ENCODE measurements around the gene TMPRSS3. TPM values are rescaled to one million over a fixed set of nuclear protein-coding genes. Genes with fewer than 3 reads are reported as not detected.

TMPRSS3 gene
- polyA plus RNA-seq (2012; rRNA removed): not detected in 2 replicates
- polyA plus RNA-seq (2012; cell fraction: cytosol; rRNA removed): not detected in 2 replicates
- not detected in 2 replicates for polyA plus RNA-seq (2012; cell fraction: nucleus; rRNA removed)

DNA sequence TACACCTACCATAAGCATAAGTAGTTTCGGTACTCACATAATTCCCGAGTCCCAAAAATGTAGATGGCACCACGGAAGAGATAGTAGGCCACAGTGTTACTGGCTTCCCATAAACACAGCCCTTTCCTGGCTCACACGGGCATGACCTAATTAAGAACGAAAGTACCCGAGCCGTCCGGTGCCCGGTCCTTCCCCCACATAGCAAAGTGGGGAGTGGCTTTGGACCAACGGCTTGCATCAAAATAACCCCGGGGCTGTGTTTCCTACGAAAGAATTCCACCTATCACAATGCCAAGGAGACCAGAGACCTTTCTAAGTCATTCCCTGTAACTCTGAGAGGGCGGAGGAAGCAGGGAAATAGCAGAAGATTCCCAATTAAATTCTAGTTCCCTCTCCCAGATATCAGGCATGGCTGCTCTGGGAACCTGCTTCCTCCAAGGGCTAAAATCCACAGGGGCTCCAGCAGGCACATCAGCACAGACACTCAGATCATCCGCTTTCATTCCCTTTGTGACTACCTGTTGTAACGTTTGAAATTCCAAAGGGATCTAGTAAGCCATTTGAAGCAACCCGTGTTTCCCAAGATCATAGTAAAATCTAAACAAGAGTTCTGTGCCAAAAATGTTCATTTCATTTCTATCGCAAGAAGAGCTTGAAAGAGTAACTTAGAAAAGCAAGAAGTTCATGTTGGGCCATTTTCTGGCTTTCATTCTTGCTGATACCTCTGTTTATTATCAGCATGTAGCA, at the start of gene TMPRSS3:
Gene TMPRSS3 (minus strand): TSS at position 148 of the 747 bp plus-strand sequence. CDS start 635 bp downstream, outside the sequence.
- no peaks in the 10 kb centered on the region for H3K36me3 ChIP-seq (replicated peaks in 1 of 2; ENCODE audit: control insufficient read depth in 1 of 2, insufficient read depth in 2 of 2, low read length in 1 of 2)
- no peak within 1 kb of the TSS for H3K4me2 ChIP-seq
- CTCF ChIA-PET: interaction anchor here (0.6 to 1.4 kb wide), 2 partner anchors 13 to 26 kb away, joined by 3 read pairs; no protein-coding TSS in a partner anchor
- no peak within 1 kb of the TSS for H3K4me3 ChIP-seq (ENCODE audit: low read depth in 2 of 2, low read length in 1 of 2)
- no peaks in the 10 kb centered on the region for H3F3A ChIP-seq (replicated peaks; ENCODE audit: insufficient read depth)
- no peak for DNase-seq
- no peak within 1 kb of the TSS for H2AFZ ChIP-seq (ENCODE audit: low read depth)
- no peaks in the 10 kb centered on the region for H4K20me1 ChIP-seq (ENCODE audit: insufficient read depth)
- H3K27ac ChIP-seq (ENCODE audit: low read depth in 2 of 2, low read length in 1 of 2): no peak within 1 kb of the TSS
- H3K79me2 ChIP-seq (ENCODE audit: insufficient read depth): no peaks in the 10 kb centered on the region
- no peaks in the 10 kb centered on the region for H3K9me3 ChIP-seq
- POLR2A ChIA-PET: no interaction called here
- H3K4me1 ChIP-seq (ENCODE audit: control insufficient read depth in 1 of 2, insufficient read depth in 2 of 2, low read depth in 1 of 2, low read length in 1 of 2): no peaks in the 10 kb centered on the region
- TF ChIP-seq MEF2A (IDR thresholded peaks at IDR 0.05; ENCODE audit: borderline replicate concordance, low read depth): no peak
- no peak for TF ChIP-seq FOSL2 (IDR thresholded peaks at IDR 0.05; ENCODE audit: borderline replicate concordance, low read depth)
- no peak for TF ChIP-seq NRF1 (IDR thresholded peaks at IDR 0.05; ENCODE audit: low read depth, low read length)
- no peak for TF ChIP-seq POLR2AphosphoS5 (IDR thresholded peaks at IDR 0.05; ENCODE audit: low read depth, low read length)
- no peak for TF ChIP-seq GABPA (IDR thresholded peaks at IDR 0.05; ENCODE audit: low read depth)
- TF ChIP-seq NFIC (IDR thresholded peaks at IDR 0.05; ENCODE audit: borderline replicate concordance): no peak
- H3K27me3 ChIP-seq (ENCODE audit: insufficient read depth): no peaks in the 10 kb centered on the region
- no peak within 1 kb of the TSS for H3K9ac ChIP-seq
- H3K9me2 ChIP-seq: no peaks in the 10 kb centered on the region
- 50% methylated on average over 17 of the region's 17 CpGs for WGBS (ENCODE audit: low lambda C conversion rate)

DNA sequence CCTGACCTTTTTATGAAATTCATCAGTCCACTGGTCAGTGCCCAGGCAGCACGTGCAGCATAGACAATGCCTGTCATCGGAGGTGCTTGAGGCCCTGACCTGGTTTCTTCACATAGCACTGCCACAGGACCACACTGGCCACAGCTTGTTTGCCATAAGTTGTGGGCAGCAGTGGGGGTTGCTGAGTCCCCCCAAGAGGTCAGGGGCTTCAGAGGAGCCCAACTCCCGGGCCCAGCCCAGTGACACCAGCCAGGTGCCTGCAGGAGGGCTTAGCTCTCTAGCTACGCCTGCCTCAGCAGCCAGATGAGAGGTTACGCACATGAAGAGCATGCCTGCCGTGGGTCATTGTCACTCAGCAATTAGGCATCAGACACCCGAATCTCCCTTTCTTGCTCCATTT, 49.5 kb upstream of the TMPRSS3 start:
- Histone ChIP-seq H4K20me1 (ENCODE audit: insufficient read depth) (no peaks in the 10 kb centered on the region), H2AFZ (ENCODE audit: low read depth) (no peak overlapping the region), H3K4me2 (no peak overlapping the region), H3K9ac (no peak overlapping the region), H3F3A (replicated peaks; ENCODE audit: insufficient read depth) (no peaks in the 10 kb centered on the region), H3K4me3 (ENCODE audit: low read depth in 2 of 2, low read length in 1 of 2) (no peak overlapping the region), H3K79me2 (ENCODE audit: insufficient read depth) (no peaks in the 10 kb centered on the region), H3K4me1 (ENCODE audit: control insufficient read depth in 1 of 2, insufficient read depth in 2 of 2, low read depth in 1 of 2, low read length in 1 of 2) (no peaks in the 10 kb centered on the region), H3K27ac (ENCODE audit: low read depth in 2 of 2, low read length in 1 of 2) (no peak overlapping the region), H3K36me3 (replicated peaks in 1 of 2; ENCODE audit: control insufficient read depth in 1 of 2, insufficient read depth in 2 of 2, low read length in 1 of 2) (no peaks in the 10 kb centered on the region), H3K9me2 (no peaks in the 10 kb centered on the region), H3K27me3 (ENCODE audit: insufficient read depth) (no peaks in the 10 kb centered on the region), H3K9me3 (no peaks in the 10 kb centered on the region)
- POLR2A ChIA-PET: no interaction called here
- CTCF ChIA-PET: interaction anchor here (1.2 kb wide), 1 partner anchor 136 kb away, joined by 3 read pairs; no protein-coding TSS in a partner anchor
- 33% methylated on average over 4 of the region's 7 CpGs for WGBS (ENCODE audit: low lambda C conversion rate)
- no peak for TF ChIP-seq FOXJ3 (CRISPR knock-in tag; IDR thresholded peaks at IDR 0.05)
- TF ChIP-seq MXI1 (IDR thresholded peaks at IDR 0.05; ENCODE audit: low read depth, low read length): no peak
- TF ChIP-seq EZH2phosphoT487 (IDR thresholded peaks at IDR 0.05; ENCODE audit: borderline replicate concordance, low read depth): no peak
- TF ChIP-seq, protein P1, sequence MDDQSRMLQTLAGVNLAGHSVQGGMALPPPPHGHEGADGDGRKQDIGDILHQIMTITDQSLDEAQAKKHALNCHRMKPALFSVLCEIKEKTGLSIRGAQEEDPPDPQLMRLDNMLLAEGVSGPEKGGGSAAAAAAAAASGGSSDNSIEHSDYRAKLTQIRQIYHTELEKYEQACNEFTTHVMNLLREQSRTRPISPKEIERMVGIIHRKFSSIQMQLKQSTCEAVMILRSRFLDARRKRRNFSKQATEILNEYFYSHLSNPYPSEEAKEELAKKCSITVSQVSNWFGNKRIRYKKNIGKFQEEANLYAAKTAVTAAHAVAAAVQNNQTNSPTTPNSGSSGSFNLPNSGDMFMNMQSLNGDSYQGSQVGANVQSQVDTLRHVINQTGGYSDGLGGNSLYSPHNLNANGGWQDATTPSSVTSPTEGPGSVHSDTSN (IDR thresholded peaks at IDR 0.05): no peak
- TF ChIP-seq SIN3A (IDR thresholded peaks at IDR 0.05; ENCODE audit: borderline replicate concordance, low read depth, low read length): no peak
- TF ChIP-seq, protein P2, sequence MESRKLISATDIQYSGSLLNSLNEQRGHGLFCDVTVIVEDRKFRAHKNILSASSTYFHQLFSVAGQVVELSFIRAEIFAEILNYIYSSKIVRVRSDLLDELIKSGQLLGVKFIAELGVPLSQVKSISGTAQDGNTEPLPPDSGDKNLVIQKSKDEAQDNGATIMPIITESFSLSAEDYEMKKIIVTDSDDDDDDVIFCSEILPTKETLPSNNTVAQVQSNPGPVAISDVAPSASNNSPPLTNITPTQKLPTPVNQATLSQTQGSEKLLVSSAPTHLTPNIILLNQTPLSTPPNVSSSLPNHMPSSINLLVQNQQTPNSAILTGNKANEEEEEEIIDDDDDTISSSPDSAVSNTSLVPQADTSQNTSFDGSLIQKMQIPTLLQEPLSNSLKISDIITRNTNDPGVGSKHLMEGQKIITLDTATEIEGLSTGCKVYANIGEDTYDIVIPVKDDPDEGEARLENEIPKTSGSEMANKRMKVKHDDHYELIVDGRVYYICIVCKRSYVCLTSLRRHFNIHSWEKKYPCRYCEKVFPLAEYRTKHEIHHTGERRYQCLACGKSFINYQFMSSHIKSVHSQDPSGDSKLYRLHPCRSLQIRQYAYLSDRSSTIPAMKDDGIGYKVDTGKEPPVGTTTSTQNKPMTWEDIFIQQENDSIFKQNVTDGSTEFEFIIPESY (IDR thresholded peaks at IDR 0.05; ENCODE audit: borderline replicate concordance, low read depth): no peak
- TF ChIP-seq, protein P3, sequence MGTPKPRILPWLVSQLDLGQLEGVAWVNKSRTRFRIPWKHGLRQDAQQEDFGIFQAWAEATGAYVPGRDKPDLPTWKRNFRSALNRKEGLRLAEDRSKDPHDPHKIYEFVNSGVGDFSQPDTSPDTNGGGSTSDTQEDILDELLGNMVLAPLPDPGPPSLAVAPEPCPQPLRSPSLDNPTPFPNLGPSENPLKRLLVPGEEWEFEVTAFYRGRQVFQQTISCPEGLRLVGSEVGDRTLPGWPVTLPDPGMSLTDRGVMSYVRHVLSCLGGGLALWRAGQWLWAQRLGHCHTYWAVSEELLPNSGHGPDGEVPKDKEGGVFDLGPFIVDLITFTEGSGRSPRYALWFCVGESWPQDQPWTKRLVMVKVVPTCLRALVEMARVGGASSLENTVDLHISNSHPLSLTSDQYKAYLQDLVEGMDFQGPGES (IDR thresholded peaks at IDR 0.05; ENCODE audit: low read depth, low read length): no peak
- no peak for TF ChIP-seq RAD21 (IDR thresholded peaks at IDR 0.05; ENCODE audit: low read length)
- no peak for DNase-seq
